HUES64 (cell line): ENCODE measurements around the gene FUOM.
A peak's percentile ranks its signal among the peaks of the same experiment; 100 is the strongest.
"Not testable (repeated sequence)": the region's sequence is repeated elsewhere in the genome, so short reads cannot be mapped to it uniquely, and the experiment has no call there.

Experiments used
- H3K27ac ChIP-seq: 2 replicates; pipeline ENCODE4 v1.7.0; 2013; ENCODE audit warnings: low read depth, low read length, inconsistent platforms
- H3K27me3 ChIP-seq: 2 replicates; pipeline ENCODE4 v1.6.1; 2013; ENCODE audit warnings: mild to moderate bottlenecking, low read length; ENCODE audit not compliant: insufficient read depth
- H3K36me3 ChIP-seq: 2 replicates; pipeline ENCODE4 v1.6.1; 2013; ENCODE audit warnings: mild to moderate bottlenecking, low read length; ENCODE audit not compliant: insufficient read depth
- H3K4me1 ChIP-seq: 2 replicates; pipeline ENCODE4 v1.6.1; 2013; ENCODE audit warnings: mild to moderate bottlenecking, low read length, moderate library complexity; ENCODE audit not compliant: insufficient read depth
- H3K4me3 ChIP-seq: 2 replicates; pipeline ENCODE4 v1.5.1; 2013; ENCODE audit warnings: mild to moderate bottlenecking, low read length, moderate library complexity
- H3K9ac ChIP-seq: 2 replicates; pipeline ENCODE4 v1.6.1; 2013; ENCODE audit warnings: mild to moderate bottlenecking, low read depth, low read length
- H3K9me3 ChIP-seq: 2 replicates; pipeline ENCODE4 v1.6.1; 2013; ENCODE audit warnings: low read depth, low read length; ENCODE audit not compliant: insufficient read depth
- WGBS: fragments of 150-250, 120-280 bp; methylation state at CpG from one replicate; pipeline ENCODE4 v1.1.7; 2013; ENCODE audit warnings: missing lambda C conversion rate; 5-methylcytosine and 5-hydroxymethylcytosine counted together

The FUOM gene

GRCh38 chr10:133325440-133326222 lies 32.2 kb downstream of the FUOM start:
- no peak overlapping the region; the same call in 1 of the 2 replicates for H3K9ac ChIP-seq
- WGBS, result 2% methylated on average over 91 of the region's 91 CpGs
- peaks cover 6% of the 10 kb centered on the region for H3K4me1 ChIP-seq
- no peaks in the 10 kb centered on the region for H3K36me3 ChIP-seq
- H3K27me3 ChIP-seq, result peaks cover 56% of the 10 kb centered on the region
- H3K27ac ChIP-seq, result no peak overlapping the region
- H3K4me3 ChIP-seq, result peak overlapping the region; percentile 58
- H3K9me3 ChIP-seq, result no peaks in the 10 kb centered on the region

DNA sequence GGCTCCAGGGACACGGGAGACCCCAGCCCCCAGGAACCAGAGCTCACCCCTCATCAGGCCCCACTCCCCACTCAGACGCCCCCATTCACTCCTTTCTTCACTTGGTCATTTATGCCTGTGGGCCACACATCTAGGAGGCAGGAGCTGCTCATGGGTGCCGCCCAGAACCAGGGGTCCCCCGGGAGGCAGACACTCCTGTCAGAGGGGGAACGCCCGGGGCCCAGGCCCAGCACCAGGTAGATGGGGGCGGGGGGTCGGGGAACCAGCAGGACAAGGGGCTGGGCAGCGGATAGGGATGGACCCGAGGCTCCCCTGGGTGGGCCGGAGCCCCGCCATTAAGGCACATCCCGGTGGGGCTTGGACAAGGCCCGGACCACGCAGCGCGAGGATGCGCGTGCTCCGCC lies 33.0 kb downstream of the FUOM start:
- Histone ChIP-seq H3K9me3 (no peaks in the 10 kb centered on the region), H3K9ac (no peak overlapping the region), H3K36me3 (no peaks in the 10 kb centered on the region), H3K4me1 (peaks cover 6% of the 10 kb centered on the region), H3K4me3 (peak overlapping the region; percentile 58; the same call in 1 of the 2 replicates), H3K27me3 (peaks cover 57% of the 10 kb centered on the region), H3K27ac (no peak overlapping the region)
- WGBS, result 31% methylated on average over 20 of the region's 20 CpGs

- H3K27me3 ChIP-seq, result peaks cover 56% of the 10 kb centered on the region
- H3K27ac ChIP-seq, result no peak overlapping the region
- no peaks in the 10 kb centered on the region for H3K36me3 ChIP-seq
- H3K9me3 ChIP-seq, result no peaks in the 10 kb centered on the region
- peak overlapping the region; percentile 27; the same call in 1 of the 2 replicates for H3K4me3 ChIP-seq
- peaks cover 5% of the 10 kb centered on the region for H3K4me1 ChIP-seq
- H3K9ac ChIP-seq, result no peak overlapping the region
- 10% methylated on average over 13 of the region's 13 CpGs for WGBS
These were observed 33.5 kb downstream of the FUOM start for GRCh38 chr10:133324198-133324792.

DNA sequence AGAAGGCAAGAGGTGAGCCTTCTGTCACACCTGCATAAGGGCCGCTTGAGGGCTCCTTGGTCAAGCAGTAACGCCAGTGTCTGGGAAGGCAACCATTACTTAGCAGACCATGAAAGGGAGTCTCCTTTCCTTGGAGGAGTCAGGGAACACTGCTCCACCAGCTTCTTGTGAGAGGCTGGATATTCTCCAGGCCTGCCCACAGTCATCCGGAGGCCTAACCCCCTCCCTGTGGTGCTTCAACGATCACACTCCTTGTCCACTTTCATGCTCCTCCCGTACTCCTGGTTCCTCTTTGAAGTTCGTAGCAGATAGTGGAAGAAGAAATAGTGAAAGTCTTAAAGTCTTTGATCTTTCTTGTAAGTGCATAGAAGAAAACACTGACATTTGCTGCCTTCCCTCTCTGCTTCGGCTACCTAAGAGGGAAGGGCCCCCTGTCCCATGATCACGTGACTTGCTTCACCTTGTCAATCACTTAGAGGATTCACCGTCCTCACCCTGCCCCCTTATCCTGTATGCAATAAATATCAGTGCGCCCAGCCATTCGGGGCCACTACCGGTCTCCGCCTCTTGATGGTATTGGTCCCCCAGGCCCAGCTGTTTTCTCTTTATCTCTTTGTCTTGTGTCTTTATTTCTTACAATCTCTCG lies 35.6 kb downstream of the FUOM start:
- H3K27ac ChIP-seq, H3K9ac ChIP-seq, H3K9me3 ChIP-seq, H3K36me3 ChIP-seq, H3K4me3 ChIP-seq, H3K4me1 ChIP-seq: not testable (repeated sequence)
- 86% methylated on average over 9 of the region's 14 CpGs for WGBS
- peaks cover 41% of the 10 kb centered on the region for H3K27me3 ChIP-seq

DNA sequence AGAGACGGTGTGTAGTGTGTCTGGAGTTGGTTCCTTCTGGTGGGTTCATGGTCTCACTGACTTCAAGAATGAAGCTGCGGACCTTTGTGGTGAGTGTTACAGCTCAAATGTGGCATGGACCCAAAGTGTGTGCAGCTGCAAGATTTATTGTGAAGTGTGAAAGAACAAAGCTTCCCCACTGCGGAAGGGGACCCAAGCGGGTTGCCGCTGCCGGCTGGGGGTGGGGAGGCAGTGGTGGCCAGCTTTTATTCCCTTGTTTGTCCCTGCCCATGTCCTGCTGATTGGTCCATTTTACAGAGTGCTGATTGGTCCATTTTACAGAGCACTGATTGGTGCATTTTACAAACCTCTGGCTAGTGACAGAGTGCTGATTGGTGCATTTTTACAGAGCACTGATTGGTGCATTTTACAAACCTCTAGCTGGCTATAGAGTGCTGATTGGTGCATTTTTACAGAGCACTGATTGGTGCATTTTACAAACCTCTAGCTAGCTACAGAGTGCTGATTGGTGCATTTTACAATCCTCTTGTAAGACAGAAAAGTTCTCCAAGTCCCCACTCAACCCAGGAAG lies 36.9 kb downstream of the FUOM start:
- not testable (repeated sequence) for H3K4me1 ChIP-seq, H3K4me3 ChIP-seq, H3K36me3 ChIP-seq, H3K9ac ChIP-seq, H3K27ac ChIP-seq, H3K9me3 ChIP-seq
- H3K27me3 ChIP-seq, result peaks cover 28% of the 10 kb centered on the region
- WGBS, result 96% methylated on average over 6 of the region's 6 CpGs

- WGBS, result 11% methylated on average over 51 of the region's 51 CpGs
- Histone ChIP-seq H3K4me3 (peak overlapping the region; percentile 58), H3K36me3 (no peaks in the 10 kb centered on the region), H3K4me1 (no peaks in the 10 kb centered on the region), H3K27ac (peak overlapping the region; percentile 18; the same call in 1 of the 2 replicates), H3K9me3 (no peaks in the 10 kb centered on the region), H3K27me3 (peaks cover 15% of the 10 kb centered on the region), H3K9ac (peak overlapping the region; percentile 60)
These were observed 39.2 kb downstream of the FUOM start for GRCh38 chr10:133318494-133319127.

DNA sequence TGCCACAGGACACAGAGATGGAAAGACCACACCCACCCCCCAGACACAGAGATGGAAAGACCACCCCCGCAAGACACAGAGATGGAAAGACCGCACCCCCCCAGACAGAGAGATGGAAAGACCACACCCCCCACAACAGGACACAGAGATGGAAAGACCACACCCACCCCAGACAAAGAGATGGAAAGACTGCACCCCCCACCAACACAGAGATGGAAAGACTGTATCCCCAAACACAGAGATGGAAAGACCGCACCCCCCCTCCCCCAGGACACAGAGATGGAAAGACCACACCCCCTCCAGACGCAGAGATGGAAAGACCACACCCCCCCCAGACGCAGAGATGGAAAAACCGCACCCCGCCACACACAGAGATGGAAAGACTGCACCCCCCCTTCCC lies 41.1 kb downstream of the FUOM start:
- no peaks in the 10 kb centered on the region for H3K9me3 ChIP-seq
- no peak overlapping the region for H3K27ac ChIP-seq
- WGBS, result 71% methylated on average over 3 of the region's 7 CpGs
- H3K4me3 ChIP-seq, result no peak overlapping the region
- H3K4me1 ChIP-seq, result no peaks in the 10 kb centered on the region
- H3K27me3 ChIP-seq, result peaks cover 15% of the 10 kb centered on the region
- peaks cover 12% of the 10 kb centered on the region for H3K36me3 ChIP-seq
- H3K9ac ChIP-seq, result no peak overlapping the region

- Histone ChIP-seq H3K4me1 (no peaks in the 10 kb centered on the region), H3K9ac (no peak overlapping the region), H3K36me3 (peaks cover 17% of the 10 kb centered on the region), H3K4me3 (no peak overlapping the region), H3K27ac (no peak overlapping the region), H3K9me3 (no peaks in the 10 kb centered on the region), H3K27me3 (peaks cover 15% of the 10 kb centered on the region)
- 91% methylated on average over 6 of the region's 9 CpGs for WGBS
These were observed 41.6 kb downstream of the FUOM start for GRCh38 chr10:133316266-133316665.

DNA sequence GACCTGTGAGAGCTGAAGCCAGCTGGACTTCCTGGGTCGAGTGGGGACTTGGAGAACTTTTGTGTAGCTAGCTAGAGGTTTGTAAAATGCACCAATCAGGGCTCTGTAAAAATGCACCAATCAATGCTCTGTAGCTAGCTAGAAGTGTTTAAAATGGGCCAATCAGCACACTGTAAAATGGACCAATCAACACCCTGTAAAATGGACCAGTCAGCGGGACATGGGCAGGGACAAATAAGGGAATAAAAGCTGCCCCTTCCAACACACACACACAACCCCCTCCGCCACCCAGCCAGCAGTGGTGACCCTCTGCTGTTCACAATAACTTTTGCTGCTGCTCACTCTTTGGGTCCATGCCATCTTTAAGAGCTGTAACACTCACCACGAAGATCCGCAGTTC lies 42.0 kb downstream of the FUOM start:
- H3K4me1 ChIP-seq, result no peaks in the 10 kb centered on the region
- no peak overlapping the region for H3K9ac ChIP-seq
- H3K4me3 ChIP-seq, result no peak overlapping the region
- peaks cover 15% of the 10 kb centered on the region for H3K27me3 ChIP-seq
- no peak overlapping the region for H3K27ac ChIP-seq
- peaks cover 21% of the 10 kb centered on the region for H3K36me3 ChIP-seq
- 87% methylated on average over 5 of the region's 5 CpGs for WGBS
- no peaks in the 10 kb centered on the region for H3K9me3 ChIP-seq

- H3K9ac ChIP-seq, result no peak overlapping the region
These were observed 42.9 kb downstream of the FUOM start for GRCh38 chr10:133314911-133315310.

GRCh38 chr10:133313192-133313591 lies 44.6 kb downstream of the FUOM start:
- Histone ChIP-seq H3K27me3 (no peaks in the 10 kb centered on the region), H3K27ac (no peak overlapping the region)

More at GRCh38 chr10:133314911-133315310, 42.9 kb downstream of the FUOM start:
- Histone ChIP-seq H3K9me3 (no peaks in the 10 kb centered on the region), H3K27me3 (peaks cover 10% of the 10 kb centered on the region), H3K4me1 (no peaks in the 10 kb centered on the region), H3K4me3 (no peak overlapping the region), H3K27ac (no peak overlapping the region), H3K36me3 (peaks cover 30% of the 10 kb centered on the region)
- 92% methylated on average over 12 of the region's 12 CpGs for WGBS

More at GRCh38 chr10:133313192-133313591, 44.6 kb downstream of the FUOM start:
- Histone ChIP-seq H3K36me3 (peaks cover 30% of the 10 kb centered on the region), H3K9ac (no peak overlapping the region), H3K4me3 (no peak overlapping the region), H3K9me3 (no peaks in the 10 kb centered on the region), H3K4me1 (no peaks in the 10 kb centered on the region)
- 98% methylated on average over 4 of the region's 4 CpGs for WGBS
